GM12891 (cell line): ENCODE measurements around the gene PLCB1.

Experiments used
- PAX5 ChIP-seq: IDR thresholded peaks from 2 replicates; pipeline ENCODE4 v1.6.1; 2011; ENCODE audit warnings: low read length, moderate library complexity, mild to moderate bottlenecking; ENCODE audit not compliant: insufficient read depth, severe bottlenecking
- POLR2A ChIP-seq: IDR thresholded peaks from 2 replicates; pipeline ENCODE4 v1.6.1; 2011; ENCODE audit warnings: low read depth, low read length, control low read depth
- POLR2AphosphoS5 ChIP-seq: IDR thresholded peaks from 2 replicates; pipeline ENCODE4 v1.6.1; 2011; ENCODE audit warnings: low read depth, low read length, control low read depth
- POU2F2 ChIP-seq: IDR thresholded peaks from 2 replicates; pipeline ENCODE4 v1.6.1; 2011; ENCODE audit warnings: low read depth, mild to moderate bottlenecking, control low read depth, low read length, moderate library complexity
- SPI1 ChIP-seq: IDR thresholded peaks from 2 replicates; pipeline ENCODE4 v1.6.1; 2011; ENCODE audit warnings: low read depth, low read length, control low read depth
- TAF1 ChIP-seq: IDR thresholded peaks from 2 replicates; pipeline ENCODE4 v1.6.1; 2011; ENCODE audit warnings: low read depth, low read length, control low read depth

DNA sequence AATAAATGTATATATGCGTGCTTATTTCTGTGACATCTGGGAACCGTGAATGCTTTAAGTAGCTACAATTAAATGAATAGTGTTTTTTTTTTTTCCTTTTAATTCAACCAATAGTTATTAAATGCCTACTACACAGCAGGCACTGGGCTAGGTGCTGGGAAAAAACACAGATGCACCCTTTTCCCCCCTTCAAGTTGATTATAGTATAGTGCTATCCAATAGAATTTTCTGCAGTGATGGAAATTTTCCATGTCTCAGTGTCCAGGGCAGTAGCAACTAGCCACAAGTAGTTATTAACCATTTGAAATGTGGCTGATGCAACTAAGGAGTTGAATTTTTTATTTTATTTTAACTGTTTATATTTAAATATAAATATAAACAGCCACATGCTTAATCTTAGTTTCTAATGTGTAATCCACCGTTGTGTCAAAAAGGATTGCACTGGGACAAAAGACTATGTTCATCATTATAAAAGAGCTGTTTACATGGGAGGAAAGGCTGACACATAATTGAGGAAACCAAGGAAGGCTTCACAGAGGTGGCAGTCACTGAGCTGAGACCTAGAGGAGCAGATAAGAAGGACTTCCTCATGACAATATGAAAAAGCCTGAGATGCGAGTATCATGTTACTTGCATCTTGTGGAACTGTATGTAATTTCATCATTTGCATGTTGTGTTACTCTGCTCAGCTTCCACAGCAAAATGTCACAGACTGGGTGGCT lies 675.6 kb downstream of the PLCB1 start:
- TF ChIP-seq POLR2A (no peak), SPI1 (no peak), PAX5 (no peak), POLR2AphosphoS5 (no peak), TAF1 (no peak), POU2F2 (no peak)
